RPMI8226 (cell line): ENCODE results near the gene POC5.
"Not testable (repeated sequence)": the region's sequence is repeated elsewhere in the genome, so short reads cannot be mapped to it uniquely, and the experiment has no call there.

Experiments used
- DNase-seq: peaks from one replicate; pipeline ENCODE4 v3.0.0-alpha.2; 2015

The POC5 gene

DNA sequence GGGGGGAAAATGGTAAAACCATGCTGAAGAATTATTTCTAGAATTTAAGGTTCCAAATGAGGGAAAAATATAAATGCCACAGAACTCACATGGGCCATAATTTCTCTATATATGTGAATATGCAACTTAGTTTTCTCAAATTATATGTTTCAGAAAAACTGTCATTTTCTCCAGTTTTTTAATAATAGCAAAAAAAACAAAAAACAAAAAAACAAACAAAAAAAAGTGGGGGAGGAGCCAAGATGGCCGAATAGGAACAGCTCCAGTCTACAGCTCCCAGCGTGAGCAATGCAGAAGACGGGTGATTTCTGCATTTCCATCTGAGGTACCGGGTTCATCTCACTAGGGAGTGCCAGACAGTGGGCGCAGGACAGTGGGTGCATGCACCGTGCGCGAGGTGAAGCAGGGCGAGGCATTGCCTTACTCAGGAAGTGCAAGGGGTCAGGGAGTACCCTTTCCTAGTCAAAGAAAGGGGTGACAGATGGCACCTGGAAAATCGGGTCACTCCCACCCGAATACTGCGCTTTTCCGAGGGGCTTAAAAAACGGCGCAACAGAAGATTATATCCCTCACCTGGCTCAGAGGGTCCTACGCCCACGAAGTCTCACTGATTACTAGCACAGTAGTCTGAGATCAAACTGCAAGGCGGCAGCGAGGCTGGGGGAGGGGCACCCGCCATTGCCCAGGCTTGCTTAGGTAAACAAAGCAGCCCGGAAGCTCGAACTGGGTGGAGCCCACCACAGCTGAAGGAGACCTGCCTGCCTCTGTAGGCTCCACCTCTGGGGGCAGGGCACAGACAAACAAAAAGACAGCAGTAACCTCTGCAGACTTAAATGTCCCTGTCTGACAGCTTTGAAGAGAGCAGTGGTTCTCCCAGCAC lies 21.5 kb downstream of the POC5 start:
- not testable (repeated sequence) for DNase-seq

DNA sequence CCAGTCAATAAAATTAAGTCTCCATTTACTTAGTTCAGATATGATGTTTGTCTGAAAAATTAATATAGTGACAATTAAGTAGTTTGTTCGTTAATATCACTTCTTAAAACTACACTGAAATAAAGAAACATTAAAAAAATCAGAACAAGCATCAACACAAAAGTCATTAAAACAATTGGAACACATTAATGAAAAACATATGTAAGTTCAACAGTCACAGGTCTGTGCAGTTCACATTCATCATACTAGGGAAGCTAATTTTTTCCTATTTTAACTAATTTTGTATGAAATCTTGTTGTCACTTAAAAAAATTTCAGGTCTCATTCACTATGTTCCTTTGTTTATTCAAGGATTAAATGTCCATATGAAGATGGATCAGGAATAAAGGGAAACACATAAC lies 22.5 kb downstream of the POC5 start:
- no peak for DNase-seq

DNA sequence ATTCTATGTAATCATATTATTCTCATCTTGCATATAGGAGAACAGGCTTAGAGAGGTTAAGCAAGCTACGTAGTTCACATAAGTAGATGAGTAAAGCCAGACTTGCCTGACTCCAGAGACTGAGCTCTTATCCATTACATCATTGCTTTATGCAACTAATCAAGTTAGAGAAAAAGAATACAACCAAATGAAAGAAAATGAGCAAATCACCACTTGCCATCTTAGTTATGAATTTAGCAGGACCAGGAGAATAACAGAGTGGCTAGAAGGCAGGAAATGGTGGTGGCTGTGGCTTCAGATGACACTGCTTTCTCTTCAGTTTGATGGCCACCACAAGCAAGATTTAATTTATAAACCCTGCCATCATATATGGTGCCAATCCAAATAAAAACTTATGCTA lies 26.6 kb downstream of the POC5 start:
- no peak for DNase-seq

DNA sequence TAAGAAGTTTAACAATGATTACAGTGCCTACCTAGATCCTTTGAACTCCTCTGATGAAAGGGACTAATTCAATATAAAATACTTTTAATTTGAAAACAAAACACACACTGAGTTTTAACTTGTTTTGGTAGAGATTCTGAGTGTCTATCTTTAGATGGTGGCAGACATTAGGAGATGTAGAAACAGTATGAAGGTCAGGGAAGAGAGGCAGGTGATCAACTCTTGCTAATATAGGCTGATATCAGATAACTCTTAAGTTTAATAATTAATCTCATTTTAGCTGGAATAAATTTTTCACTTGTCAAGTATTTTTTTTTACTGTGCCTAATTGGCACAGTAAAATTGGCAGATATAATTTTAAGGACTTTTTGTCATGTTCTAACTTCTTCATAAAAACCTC lies 30.8 kb downstream of the POC5 start:
- DNase-seq, result no peak

DNA sequence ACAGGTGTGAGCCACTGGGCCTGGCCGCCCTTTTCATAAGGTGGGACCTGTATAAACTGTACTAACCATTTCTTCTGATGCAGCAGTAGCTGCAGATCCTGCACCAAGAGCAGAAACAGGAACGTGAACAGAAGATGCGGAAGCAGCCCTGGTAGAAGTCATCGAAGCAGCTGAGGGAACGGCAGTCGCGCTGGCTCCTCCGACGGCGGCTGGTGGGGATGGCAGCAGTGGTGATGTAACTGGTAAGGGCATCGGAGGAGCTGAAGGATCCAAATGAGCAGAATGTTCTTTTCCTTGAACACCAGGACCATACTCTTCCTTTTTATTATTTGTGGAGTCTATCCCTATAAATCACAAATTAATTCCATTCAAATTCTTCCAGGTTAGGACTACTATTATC lies 32.1 kb downstream of the POC5 start:
- DNase-seq, result no peak

DNA sequence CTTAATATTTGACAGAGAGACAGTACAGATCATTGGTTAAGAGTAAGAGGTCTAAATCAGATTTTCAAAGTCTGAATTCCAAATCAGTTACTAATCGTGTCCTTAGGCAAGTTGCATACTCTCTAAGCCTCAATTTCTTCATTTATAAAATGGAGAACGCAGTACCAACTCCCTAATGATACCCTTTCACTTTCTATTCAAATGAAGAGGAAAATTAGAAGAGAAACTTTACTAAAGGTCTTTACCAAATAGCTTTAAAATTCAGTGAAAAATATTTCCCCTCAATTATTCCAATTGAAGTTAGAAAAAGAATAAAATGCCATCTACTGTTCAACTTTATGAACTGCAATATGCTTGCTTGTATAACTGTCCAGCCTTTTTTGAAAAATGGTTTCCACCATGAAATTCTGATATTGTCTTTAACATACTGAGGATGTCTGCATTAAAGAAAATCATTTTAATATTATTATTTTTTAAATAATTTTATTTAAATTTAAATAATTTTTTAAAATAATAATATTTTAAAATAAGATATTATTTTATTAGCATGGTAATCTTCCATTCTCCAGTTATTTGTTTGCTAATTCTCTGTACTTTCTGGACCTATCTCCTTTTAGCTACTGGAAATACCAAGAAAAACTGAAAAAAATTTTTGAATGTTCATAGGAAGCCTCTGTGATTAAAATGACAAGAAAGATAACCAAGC lies 36.0 kb downstream of the POC5 start:
- peak; percentile 53 for DNase-seq

DNA sequence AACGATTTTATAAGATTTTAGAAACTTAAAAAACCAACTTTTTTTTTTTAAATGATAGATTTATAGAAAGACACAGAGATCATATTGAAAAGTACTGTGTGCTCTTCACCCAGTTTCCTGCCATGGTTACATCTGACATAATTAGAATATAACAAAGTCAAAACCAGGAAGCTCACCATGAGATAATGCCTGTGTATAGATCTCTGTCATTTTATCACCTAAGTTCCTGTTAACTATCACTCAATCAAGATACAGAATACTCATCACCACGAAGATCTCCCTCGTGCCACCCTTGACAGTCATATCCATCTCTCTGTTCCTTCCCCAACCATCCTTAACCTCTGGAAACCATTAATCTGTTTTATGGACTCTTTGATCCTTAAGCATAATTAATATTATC lies 39.1 kb downstream of the POC5 start:
- DNase-seq, result no peak

DNA sequence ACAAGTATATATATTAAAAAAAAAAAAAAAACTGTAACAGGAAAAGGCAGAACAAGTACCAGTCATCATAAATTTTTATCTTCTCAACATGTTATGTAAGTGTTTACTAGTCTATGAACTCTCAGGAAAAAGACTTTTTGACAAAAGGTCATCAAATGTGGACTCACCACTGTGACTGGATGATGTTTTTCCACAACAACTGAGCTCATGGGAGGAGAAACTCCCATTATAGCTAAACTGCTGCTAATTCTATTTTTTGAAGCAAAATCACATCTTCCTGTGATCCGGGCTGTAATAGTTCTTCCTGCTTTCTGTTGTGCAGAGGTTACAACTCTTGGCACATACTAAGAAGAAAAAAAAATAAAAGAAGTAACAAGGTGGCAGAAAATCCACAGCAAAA lies 39.6 kb downstream of the POC5 start:
- no peak for DNase-seq

DNA sequence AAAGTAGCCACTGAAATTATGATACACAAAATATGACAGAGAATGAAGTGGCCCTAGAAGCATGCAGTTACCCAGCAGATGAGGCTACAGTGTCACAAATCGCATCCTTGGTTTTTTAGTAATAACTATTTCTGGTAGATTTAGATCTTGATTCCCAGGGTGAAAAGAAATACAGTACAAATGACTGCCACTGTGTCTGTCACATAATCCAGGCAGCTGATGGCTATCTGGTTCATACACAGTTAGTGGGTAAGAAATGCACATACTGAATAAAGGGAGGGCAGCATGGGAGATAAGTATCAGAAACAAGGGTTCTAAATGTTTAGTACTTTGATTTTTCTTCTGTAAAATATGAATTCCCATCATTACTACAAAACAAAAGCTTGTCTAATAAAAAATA lies 41.5 kb downstream of the POC5 start:
- no peak for DNase-seq

DNA sequence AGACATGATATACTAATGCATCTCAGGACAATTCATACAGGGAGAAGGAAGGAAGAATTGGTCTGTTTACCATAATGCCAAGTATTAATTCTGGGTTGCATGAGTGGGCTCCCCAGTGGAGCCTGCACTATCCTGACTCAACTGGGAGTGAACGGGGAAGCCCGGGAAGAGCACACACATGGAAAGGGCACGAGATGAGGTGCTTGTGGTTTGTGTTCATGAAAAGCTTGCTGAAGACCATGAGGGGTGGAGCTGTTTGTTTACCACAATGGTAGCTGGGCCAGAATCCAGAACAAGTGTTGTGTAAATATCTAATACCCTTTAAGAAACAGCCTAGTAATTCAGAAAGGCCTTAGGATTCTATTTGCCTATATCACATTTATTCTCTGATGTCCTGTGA lies 44.6 kb downstream of the POC5 start:
- no peak for DNase-seq

DNA sequence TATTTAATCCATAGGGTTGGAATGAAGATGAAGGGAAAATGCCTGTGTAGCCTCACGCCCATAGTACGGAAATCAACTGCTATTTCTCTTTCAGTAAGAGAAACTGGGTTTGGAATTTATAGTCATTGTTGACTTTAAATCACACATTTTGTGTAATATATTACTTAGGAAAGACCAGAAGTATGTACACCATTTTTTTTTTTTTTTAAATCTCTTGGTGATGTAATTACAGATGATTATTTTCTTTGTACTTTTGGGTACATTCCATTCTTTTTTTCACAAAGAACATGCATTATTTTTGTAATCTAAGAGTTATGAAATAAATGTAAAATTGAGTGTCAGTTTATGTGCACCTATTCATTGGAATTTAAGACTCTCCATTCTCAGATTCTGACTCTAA lies 45.7 kb downstream of the POC5 start:
- DNase-seq, result no peak

DNA sequence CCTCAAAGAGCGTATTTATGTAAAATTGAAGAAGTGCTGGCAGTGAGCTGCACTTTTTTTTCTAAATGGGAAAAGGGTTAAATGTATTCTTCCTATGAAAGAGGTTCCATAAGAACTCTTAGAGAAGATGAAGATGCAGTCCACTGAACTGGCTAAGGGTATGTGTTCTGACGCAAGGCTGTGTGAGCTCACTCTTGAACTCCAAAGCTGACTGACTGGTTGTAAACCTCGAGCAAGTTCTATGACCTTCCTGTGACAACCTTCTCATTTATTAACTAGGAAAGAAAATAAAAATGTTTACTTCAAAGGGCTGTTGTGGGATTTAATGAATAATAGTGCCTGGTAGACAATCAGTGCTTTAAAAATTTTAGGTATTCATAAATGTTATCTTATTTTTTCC lies 46.7 kb downstream of the POC5 start:
- DNase-seq, result no peak

DNA sequence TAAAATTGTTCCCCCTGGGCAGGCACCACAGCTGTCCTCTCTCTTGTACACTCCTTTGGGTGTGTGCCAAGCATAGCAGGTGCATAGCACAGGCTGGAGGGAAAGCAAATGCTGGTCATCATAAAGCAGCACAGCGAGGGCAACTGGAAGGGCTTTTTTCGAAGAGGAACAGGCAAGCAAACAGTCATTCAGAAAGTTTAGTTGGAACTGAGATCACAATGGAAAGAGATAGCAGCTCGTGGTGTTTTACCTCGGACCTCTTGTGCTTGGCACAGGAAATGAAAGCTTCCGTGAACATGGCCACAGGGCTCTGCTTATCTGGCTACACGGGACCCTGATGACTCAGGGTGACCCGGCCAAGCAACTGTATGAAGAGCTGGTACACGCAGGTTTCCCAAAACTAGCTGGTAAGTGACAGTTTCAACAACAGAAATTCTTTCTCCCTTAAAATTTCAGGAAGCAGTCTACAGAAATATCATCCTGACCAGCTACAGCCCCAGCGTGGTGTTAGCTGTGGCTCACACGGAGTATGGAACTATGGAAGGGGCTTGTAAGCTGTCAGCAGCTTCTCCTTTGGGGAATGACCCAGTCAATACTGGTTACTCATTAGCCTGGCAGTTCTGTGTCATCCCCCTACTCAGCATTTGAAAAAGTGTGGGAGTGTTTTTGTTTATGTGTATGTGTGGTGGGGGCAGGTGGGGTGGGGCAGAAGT lies 48.1 kb downstream of the POC5 start:
- DNase-seq, result peak; percentile 99

DNA sequence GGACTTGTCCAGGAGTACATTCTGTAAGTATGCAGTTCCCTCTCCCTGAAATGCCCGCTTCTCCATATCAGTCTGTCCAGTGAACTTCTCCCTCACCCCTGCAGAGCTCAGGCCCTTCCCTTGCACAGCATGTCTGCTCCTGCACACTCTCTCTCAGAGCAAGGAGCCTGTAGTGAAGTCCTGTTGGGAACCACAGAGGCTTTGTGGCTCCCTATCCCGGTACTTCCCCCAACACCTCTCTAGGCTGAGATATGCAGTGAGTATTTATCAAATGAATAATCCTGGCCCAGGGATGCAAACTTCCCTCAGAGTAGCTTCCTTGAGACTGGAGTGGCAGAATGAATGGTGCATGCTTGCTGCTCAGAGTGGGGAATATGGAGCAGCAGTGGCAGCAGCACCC lies 48.8 kb downstream of the POC5 start:
- DNase-seq, result peak; percentile 14

DNA sequence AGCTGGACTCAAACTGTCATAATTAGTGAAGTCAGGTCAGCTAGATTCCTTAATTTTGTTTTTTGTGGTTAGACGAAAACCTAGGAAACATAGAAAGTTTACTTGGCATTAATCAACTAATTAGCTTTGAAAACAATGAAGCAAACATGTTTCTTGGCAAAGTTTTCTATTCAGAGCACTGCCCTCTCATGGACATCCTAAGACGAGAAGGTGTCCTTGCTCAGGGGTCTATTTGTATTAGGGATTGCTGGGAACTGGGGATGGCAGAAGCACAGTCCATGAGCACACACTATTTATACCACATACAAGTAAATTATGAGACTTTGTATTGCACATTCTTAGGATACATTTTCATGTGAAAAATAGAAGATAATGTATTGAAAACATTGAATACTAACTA lies 49.7 kb downstream of the POC5 start:
- DNase-seq, result no peak

DNA sequence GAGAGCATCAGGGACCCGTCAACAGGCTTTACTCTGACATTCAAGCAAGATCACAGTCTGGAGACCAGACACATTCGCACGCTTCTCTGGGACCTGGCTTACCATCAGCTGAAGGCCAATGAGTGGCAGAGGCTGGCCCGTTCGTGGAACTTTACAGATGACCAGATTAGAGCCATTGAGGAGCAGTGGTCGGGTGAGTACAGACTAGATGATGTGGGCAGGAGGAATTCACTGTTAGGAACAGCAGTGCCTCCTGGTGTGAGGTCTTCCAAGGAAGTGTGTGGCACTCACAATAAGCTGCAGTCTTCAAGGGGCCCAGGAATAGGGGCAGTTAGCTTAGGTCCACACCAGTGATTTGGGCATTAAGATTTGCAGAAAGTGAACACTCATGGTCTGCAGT lies 50.4 kb downstream of the POC5 start:
- no peak for DNase-seq

DNA sequence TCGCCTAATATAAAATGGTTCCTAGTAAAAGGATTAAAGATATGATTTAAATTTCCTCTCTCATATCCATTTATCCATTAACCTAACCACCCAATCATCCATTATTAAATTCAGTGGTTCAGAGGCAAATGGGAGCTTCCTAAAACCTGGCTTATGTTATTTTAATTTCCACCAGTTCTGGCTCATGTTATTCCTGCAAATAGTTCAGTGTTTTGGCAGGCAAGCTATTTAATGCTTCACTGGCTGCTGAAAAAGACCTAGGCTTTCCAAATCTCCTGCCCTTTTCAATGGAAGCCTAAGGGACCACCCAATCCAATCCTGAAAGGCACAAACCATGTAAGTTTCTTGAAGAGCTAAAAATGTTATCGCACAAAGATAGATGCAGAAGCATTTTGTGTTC lies 52.3 kb downstream of the POC5 start:
- DNase-seq, result no peak

DNA sequence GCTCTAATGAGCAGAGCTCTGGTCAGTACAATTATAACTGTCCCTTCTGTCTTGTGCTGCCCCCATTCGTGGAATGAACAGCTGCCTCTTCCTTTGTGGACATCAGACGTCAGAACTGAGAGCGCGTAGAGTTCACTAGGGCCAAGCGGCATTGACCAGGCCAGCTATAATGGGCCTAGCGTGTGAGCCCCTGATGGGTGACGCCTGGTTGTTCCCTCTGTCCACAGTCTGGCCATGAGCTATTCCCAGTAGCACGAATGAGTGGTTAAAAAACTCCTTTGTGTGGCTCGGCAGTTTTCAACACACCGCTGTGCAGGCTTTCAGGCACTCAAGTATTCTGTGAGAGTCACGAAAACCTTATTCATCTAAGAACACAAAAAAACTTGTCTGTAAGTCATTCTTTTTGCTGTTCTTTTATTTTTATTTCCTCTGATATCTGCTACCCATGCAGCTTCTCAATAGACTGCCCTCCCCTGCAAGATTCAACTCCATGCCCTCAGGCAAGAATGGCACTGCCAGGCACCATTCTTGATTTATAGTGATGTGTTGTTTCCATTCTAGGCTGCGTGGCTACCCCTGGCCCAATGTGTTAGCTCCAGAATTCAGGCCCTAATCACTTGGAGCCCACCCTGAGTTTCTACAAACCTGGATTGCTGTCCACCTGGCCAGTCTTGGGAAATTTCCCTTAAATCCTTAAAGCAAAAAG lies 53.5 kb downstream of the POC5 start:
- DNase-seq, result no peak

DNA sequence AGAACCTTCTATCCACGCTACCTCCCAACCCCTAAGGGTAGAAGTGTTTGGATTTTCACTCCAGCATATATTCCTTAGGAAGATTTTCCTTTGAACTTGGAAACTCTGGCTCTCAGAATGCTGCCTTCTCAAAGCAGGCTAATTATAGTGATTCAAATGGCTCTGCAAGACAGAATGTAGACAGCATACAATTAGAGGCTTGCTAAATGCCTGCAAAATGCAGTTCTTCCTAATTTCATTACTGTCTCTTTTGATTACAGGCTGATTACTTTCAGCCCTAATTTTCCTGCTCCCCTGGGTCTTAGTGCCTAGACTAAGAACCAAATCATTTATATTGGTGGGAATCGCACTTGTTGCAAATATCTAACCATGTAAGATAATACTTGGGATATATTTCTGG lies 55.2 kb downstream of the POC5 start:
- DNase-seq, result no peak

DNA sequence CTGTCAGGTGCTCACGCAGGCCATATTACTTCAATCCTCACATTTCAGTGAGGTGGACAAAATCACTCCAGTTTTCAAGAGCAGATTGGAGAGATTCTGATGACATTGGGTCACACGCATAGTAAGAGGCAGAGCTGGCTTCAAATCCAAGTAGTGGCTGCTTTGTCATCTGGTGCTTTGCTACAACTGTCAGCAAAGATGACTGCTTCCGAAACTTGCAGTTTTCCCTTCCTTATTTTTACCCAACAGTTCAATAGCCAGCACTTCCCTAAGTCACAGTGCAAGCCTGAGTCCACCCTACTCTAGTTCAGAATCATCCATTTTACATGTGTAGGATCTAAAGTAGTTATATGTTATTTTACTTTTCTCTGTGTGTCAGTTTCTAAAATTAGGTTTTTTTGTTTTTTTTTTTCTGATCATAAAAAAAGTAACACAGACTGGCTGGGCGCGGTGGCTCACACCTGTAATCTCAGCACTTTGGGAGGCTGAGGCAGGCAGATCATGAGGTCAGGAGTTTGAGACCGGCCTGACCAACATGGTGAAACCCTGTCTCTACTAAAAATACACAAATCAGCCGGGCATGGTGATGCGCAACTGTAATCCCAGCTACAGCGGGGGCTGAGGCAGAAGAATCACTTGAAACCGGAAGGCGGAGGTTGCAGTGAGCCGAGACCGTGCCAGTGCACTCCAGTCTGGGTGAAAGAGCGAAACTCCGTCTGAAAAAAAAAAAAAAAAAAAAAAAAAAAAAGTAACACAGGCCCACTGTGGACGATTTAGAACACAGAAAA lies 56.4 kb downstream of the POC5 start:
- DNase-seq, result peak; percentile 65

DNA sequence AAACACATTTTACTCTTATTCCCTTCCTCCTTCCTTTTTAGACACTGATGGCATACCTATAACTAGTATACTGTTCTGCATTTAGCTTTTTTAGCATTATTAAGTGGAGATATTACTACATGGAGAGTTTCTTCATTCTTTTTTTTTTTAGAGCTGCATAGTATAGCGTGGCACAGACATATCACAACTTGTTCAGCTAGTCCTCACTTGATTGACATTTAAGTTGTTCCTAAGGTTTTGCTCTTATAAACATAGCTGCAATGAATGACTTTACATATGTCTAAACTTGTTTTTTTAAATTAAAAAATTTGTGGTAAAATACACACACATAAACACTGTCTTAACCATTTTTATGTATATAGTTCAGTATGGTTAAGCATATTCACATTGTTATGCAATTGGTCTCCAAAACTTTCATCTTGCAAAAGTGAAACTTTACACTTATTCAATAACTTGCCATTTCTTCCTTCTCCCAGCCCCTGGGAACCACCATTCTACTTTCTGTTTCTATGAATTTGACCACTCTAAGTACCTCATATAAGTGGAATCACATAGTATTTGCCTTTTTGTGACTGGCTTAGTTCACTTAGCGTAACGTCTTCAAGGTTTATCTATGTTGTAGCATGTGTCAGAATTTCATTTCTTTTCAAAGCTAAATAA lies 57.3 kb downstream of the POC5 start:
- DNase-seq, result no peak
